Chondrocyte (in vitro differentiated cells): ENCODE measurements around the gene AHNAK. TPM values are rescaled to one million over a fixed set of nuclear protein-coding genes. Genes with fewer than 3 reads are reported as not detected.
"Not testable (repeated sequence)": the region's sequence is repeated elsewhere in the genome, so short reads cannot be mapped to it uniquely, and the experiment has no call there.

Experiments
- DNase-seq: peaks from one replicate; pipeline ENCODE4 v3.0.0; 2021; ENCODE audit warnings: mixed read lengths, low spot score
- H3K27ac Mint-ChIP-seq: one replicate; pipeline ENCODE4 v1.8.0; 2021; ENCODE audit warnings: mild to moderate bottlenecking, moderate library complexity, mixed read lengths; ENCODE audit not compliant: unreplicated experiment
- H3K27me3 Mint-ChIP-seq: 2 replicates; pipeline ENCODE4 v1.8.0; 2021; ENCODE audit warnings: low read depth, mixed read lengths
- H3K36me3 Mint-ChIP-seq: 2 replicates; pipeline ENCODE4 v1.8.0; 2021; ENCODE audit warnings: low read depth, mixed read lengths
- H3K4me1 Mint-ChIP-seq: 2 replicates; pipeline ENCODE4 v1.8.0; 2021; ENCODE audit warnings: low read depth, mild to moderate bottlenecking, mixed read lengths
- H3K4me3 Mint-ChIP-seq: one replicate; pipeline ENCODE4 v1.8.0; 2021; ENCODE audit warnings: mild to moderate bottlenecking, moderate library complexity, mixed read lengths; ENCODE audit not compliant: unreplicated experiment
- H3K9me3 Mint-ChIP-seq: 2 replicates; pipeline ENCODE4 v1.8.0; 2021; ENCODE audit warnings: low read depth, mixed read lengths
- CTCF ChIP-seq: fragments of 200-600 bp; sonication (generic); IDR thresholded peaks from 2 replicates; pipeline ENCODE4 v1.5.0; 2021; ENCODE audit warnings: antibody characterized with exemption, mild to moderate bottlenecking, moderate library complexity
- total RNA-seq: library from RNA; stranded (reverse); gene quantifications from 3 replicates; pipeline ENCODE4 v1.2.1, GENCODE V29; 2021

Gene AHNAK
- total RNA-seq, 1 donor from 2014 or later = 514 TPM

- H3K27ac Mint-ChIP-seq = no peak overlapping the region
Measured at GRCh38 chr11:62391642-62392425, 154.8 kb downstream of the AHNAK start.

GRCh38 chr11:62390722-62391121 lies 155.9 kb downstream of the AHNAK start:
- Mint-ChIP-seq H3K27me3 (no peaks in the 10 kb centered on the region), H3K27ac (no peak overlapping the region), H3K4me1 (peaks cover 10% of the 10 kb centered on the region), H3K4me3 (no peak overlapping the region), H3K9me3 (no peaks in the 10 kb centered on the region), H3K36me3 (no peaks in the 10 kb centered on the region)
- no peak for DNase-seq
- no peak for TF ChIP-seq CTCF

More at GRCh38 chr11:62391642-62392425, 154.8 kb downstream of the AHNAK start:
- H3K27me3 Mint-ChIP-seq = no peaks in the 10 kb centered on the region
- DNase-seq = no peak
- TF ChIP-seq CTCF = peak; percentile 38
- peaks cover 14% of the 10 kb centered on the region for H3K4me1 Mint-ChIP-seq
- H3K36me3 Mint-ChIP-seq = no peaks in the 10 kb centered on the region
- no peak overlapping the region for H3K4me3 Mint-ChIP-seq
- H3K9me3 Mint-ChIP-seq = no peaks in the 10 kb centered on the region

- Mint-ChIP-seq H3K4me3 (no peak overlapping the region), H3K4me1 (peaks cover 7% of the 10 kb centered on the region), H3K27me3 (no peaks in the 10 kb centered on the region), H3K27ac (no peak overlapping the region), H3K9me3 (no peaks in the 10 kb centered on the region), H3K36me3 (no peaks in the 10 kb centered on the region)
- no peak for DNase-seq
- TF ChIP-seq CTCF = no peak
Measured at GRCh38 chr11:62390237-62390636, 156.4 kb downstream of the AHNAK start.

GRCh38 chr11:62388999-62389398 lies 157.6 kb downstream of the AHNAK start:
- Mint-ChIP-seq H3K27ac (no peak overlapping the region), H3K27me3 (no peaks in the 10 kb centered on the region)

GRCh38 chr11:62387381-62387780 lies 159.2 kb downstream of the AHNAK start:
- H3K9me3 Mint-ChIP-seq = no peaks in the 10 kb centered on the region
- H3K27ac Mint-ChIP-seq = no peak overlapping the region
- H3K4me1 Mint-ChIP-seq = no peaks in the 10 kb centered on the region
- no peak for TF ChIP-seq CTCF
- DNase-seq = no peak
- H3K4me3 Mint-ChIP-seq = no peak overlapping the region
- no peaks in the 10 kb centered on the region for H3K36me3 Mint-ChIP-seq
- no peaks in the 10 kb centered on the region for H3K27me3 Mint-ChIP-seq

More at GRCh38 chr11:62388999-62389398, 157.6 kb downstream of the AHNAK start:
- Mint-ChIP-seq H3K4me3 (no peak overlapping the region), H3K36me3 (no peaks in the 10 kb centered on the region), H3K4me1 (no peaks in the 10 kb centered on the region), H3K9me3 (no peaks in the 10 kb centered on the region)
- DNase-seq = no peak
- TF ChIP-seq CTCF = no peak

GRCh38 chr11:62386083-62386482 lies 160.5 kb downstream of the AHNAK start:
- not testable (repeated sequence) for DNase-seq, H3K27me3 Mint-ChIP-seq, H3K4me3 Mint-ChIP-seq, H3K27ac Mint-ChIP-seq, H3K4me1 Mint-ChIP-seq, H3K9me3 Mint-ChIP-seq, H3K36me3 Mint-ChIP-seq
